ENCODE measurements around the gene COL12A1. TPM values are rescaled to one million over a fixed set of nuclear protein-coding genes. Genes with fewer than 3 reads are reported as not detected.

The COL12A1 gene
- total RNA-seq, 3 donors from 2014 or later (not counting 1 experiment from before 2014, with no cell fraction given) = 0.25 TPM; not detected in 2

GRCh38 chr6:75169689-75170586 is 35.9 kb downstream of the COL12A1 start:
- no peak overlapping the region for H3K4me3 Mint-ChIP-seq
- H3K36me3 Mint-ChIP-seq = no peaks in the 10 kb centered on the region
- ATAC-seq = no peak
- Histone ChIP-seq H3K4me1 (ENCODE audit: control insufficient read depth, insufficient read depth, low read length) (no peaks in the 10 kb centered on the region), H3K27ac (ENCODE audit: low read length) (no peak overlapping the region), H3K36me3 (ENCODE audit: control insufficient read depth, insufficient read depth, low read length) (no peaks in the 10 kb centered on the region), H3K27me3 (ENCODE audit: control insufficient read depth, insufficient read depth, low read length) (no peaks in the 10 kb centered on the region), H3K9me3 (ENCODE audit: control insufficient read depth, insufficient read depth, low read length) (no peaks in the 10 kb centered on the region), H3K4me3 (ENCODE audit: low read length) (no peak overlapping the region)
- no peaks in the 10 kb centered on the region for H3K27me3 Mint-ChIP-seq (ENCODE audit: low read depth in 2 of 2)
- no peak for DNase-seq
- no peak for TF ChIP-seq CTCF (IDR thresholded peaks at IDR 0.05)
- H3K4me1 Mint-ChIP-seq = no peaks in the 10 kb centered on the region
- H3K9me3 Mint-ChIP-seq = no peaks in the 10 kb centered on the region
- 84% methylated on average over 2 of the region's 2 CpGs for WGBS (ENCODE audit: insufficient coverage)
- intact Hi-C loops (cut with micrococcal nuclease) = no loop called here
- H3K27ac Mint-ChIP-seq = no peak overlapping the region

- H3K4me3 ChIP-seq (ENCODE audit: low read length) = no peak overlapping the region
- Mint-ChIP-seq H3K36me3 (no peaks in the 10 kb centered on the region), H3K27me3 (ENCODE audit: low read depth in 2 of 2) (no peaks in the 10 kb centered on the region), H3K4me3 (no peak overlapping the region), H3K4me1 (no peaks in the 10 kb centered on the region), H3K9me3 (no peaks in the 10 kb centered on the region), H3K27ac (no peak overlapping the region)
- DNase-seq = no peak
- ATAC-seq = no peak
- no peaks in the 10 kb centered on the region for H3K27me3 ChIP-seq (ENCODE audit: control insufficient read depth, insufficient read depth, low read length)
- 100% methylated on average over 1 of the region's 2 CpGs for WGBS (ENCODE audit: insufficient coverage)
- H3K27ac ChIP-seq (ENCODE audit: low read length) = no peak overlapping the region
- intact Hi-C loops (cut with micrococcal nuclease) = no loop called here
- no peak for TF ChIP-seq CTCF (IDR thresholded peaks at IDR 0.05)
- H3K4me1 ChIP-seq (ENCODE audit: control insufficient read depth, insufficient read depth, low read length) = no peaks in the 10 kb centered on the region
- no peaks in the 10 kb centered on the region for H3K9me3 ChIP-seq (ENCODE audit: control insufficient read depth, insufficient read depth, low read length)
- no peaks in the 10 kb centered on the region for H3K36me3 ChIP-seq (ENCODE audit: control insufficient read depth, insufficient read depth, low read length)
These were observed 38.0 kb downstream of the COL12A1 start for GRCh38 chr6:75167851-75168250.

- no peaks in the 10 kb centered on the region for H3K4me1 ChIP-seq (ENCODE audit: control insufficient read depth, insufficient read depth, low read length)
- DNase-seq = no peak
- Mint-ChIP-seq H3K36me3 (no peaks in the 10 kb centered on the region), H3K27ac (no peak overlapping the region), H3K9me3 (no peaks in the 10 kb centered on the region), H3K27me3 (ENCODE audit: low read depth in 2 of 2) (no peaks in the 10 kb centered on the region), H3K4me3 (no peak overlapping the region), H3K4me1 (no peaks in the 10 kb centered on the region)
- no peaks in the 10 kb centered on the region for H3K27me3 ChIP-seq (ENCODE audit: control insufficient read depth, insufficient read depth, low read length)
- no peak overlapping the region for H3K27ac ChIP-seq (ENCODE audit: low read length)
- WGBS (ENCODE audit: insufficient coverage) = 88% methylated on average over 3 of the region's 3 CpGs
- H3K9me3 ChIP-seq (ENCODE audit: control insufficient read depth, insufficient read depth, low read length) = no peaks in the 10 kb centered on the region
- no peak for ATAC-seq
- intact Hi-C loops (cut with micrococcal nuclease) = no loop called here
- TF ChIP-seq CTCF (IDR thresholded peaks at IDR 0.05) = no peak
- no peak overlapping the region for H3K4me3 ChIP-seq (ENCODE audit: low read length)
- no peaks in the 10 kb centered on the region for H3K36me3 ChIP-seq (ENCODE audit: control insufficient read depth, insufficient read depth, low read length)
These were observed 38.5 kb downstream of the COL12A1 start for GRCh38 chr6:75167325-75167724.
